ENCODE data around the gene RPS29.
"Not testable (repeated sequence)": the region's sequence is repeated elsewhere in the genome, so short reads cannot be mapped to it uniquely, and the experiment has no call there.

Gene RPS29

DNA sequence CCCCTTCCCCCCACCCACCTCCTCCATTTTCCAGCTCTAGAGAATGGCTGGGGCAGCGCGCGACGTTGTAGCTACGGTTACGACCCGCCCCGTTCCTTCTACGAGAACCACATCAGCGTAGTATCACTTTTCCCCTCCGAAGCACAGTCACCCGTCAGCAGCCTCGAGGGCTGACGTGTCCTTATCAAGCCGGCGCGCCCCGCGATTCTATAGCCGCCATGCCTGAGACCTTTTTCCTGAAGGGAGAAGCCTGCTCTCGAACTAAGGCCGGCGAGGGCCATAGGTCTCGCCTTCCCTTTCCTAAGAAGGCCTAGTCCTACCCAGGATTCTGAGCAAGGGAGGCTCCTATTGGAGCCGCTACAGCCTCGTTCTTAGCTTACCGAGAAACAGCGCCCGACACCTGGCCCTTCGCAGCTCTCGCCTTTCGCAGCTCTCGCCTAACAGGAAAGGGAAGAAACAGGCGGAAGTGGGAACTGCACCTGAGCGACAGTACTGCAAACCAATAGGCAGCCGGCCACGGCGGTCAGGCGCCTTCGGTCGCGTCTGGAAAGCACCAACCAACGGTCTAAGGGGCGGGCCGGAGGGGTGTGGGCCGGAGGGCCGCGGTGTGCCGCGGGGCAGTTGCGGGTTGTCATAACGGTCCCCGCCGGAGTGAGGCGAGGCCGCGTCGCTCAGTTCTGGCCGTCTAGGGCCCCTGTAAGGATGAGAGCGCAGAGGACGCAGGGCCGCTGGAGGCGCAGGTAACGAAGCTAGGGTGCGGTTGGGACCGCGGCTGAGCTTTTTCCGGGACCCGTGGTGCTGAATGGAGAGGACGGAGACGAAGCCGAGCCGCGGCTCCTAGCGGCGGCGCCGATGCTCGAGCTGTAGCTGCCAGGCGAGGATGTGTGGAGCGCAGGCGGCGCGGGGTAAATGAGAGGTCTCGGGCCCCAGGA lies 34.3 kb upstream of the RPS29 start, which contains the start of the genes MGAT2 and RPL36AL:
MGAT2 (plus strand) TSS at position 618 of the 932 bp plus-strand sequence. CDS start 470 bp downstream, outside the sequence.
RPL36AL (minus strand) TSS at position 445 of the 932 bp plus-strand sequence. CDS start 1,522 bp downstream, outside the sequence.
- no peaks in the 10 kb centered on the region for H3K9me3 ChIP-seq (ENCODE audit: control insufficient read depth in 1 of 2, low read length in 2 of 2)
- H3K27ac ChIP-seq (ENCODE audit: low read depth, low read length), result peak within 1 kb of the TSS; percentile 99
- no peaks in the 10 kb centered on the region for H3K27me3 ChIP-seq (ENCODE audit: control insufficient read depth in 1 of 2, insufficient read depth in 2 of 2, low read length in 2 of 2)
- peak within 1 kb of the TSS; percentile 85 to 95 for H3K4me3 ChIP-seq (ENCODE audit: low read depth in 1 of 2, low read length in 2 of 2)
- H3K36me3 ChIP-seq (ENCODE audit: control insufficient read depth in 1 of 2, insufficient read depth in 2 of 2, low read length in 2 of 2), result peaks cover 6 to 24% of the 10 kb centered on the region in 2 donors
- H3K9ac ChIP-seq (ENCODE audit: low read depth in 1 of 2, low read length in 2 of 2), result peak within 1 kb of the TSS; percentile 92 to 100
- H3K4me1 ChIP-seq (ENCODE audit: control insufficient read depth in 1 of 2, insufficient read depth in 2 of 2, low read length in 2 of 2), result peaks cover 26 to 32% of the 10 kb centered on the region in 2 donors

DNA sequence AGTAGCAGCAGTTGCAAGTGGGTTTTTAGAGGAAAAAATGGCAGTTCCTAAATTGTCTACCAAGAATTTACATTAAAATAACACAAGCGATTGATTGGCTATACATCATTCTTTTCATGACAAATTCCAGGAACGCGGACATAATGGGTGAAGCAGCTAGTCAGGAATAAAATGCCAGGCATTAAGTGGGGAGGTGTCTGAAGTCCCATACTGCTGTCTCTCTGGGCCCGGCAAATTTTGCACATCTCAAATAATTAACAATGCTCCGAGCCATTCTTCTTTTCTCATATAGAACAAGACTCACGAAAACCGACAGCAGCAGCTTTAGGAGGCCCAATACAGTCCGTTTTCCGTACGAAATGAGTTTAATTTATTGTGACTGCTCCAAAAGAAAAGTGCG lies 33.5 kb upstream of the RPS29 start:
- Histone ChIP-seq H3K9me3 (ENCODE audit: control insufficient read depth in 1 of 2, low read length in 2 of 2) (no peaks in the 10 kb centered on the region), H3K27ac (ENCODE audit: low read depth, low read length) (peak overlapping the region; percentile 99), H3K27me3 (ENCODE audit: control insufficient read depth in 1 of 2, insufficient read depth in 2 of 2, low read length in 2 of 2) (no peaks in the 10 kb centered on the region), H3K36me3 (ENCODE audit: control insufficient read depth in 1 of 2, insufficient read depth in 2 of 2, low read length in 2 of 2) (peaks cover 6 to 24% of the 10 kb centered on the region in 2 donors), H3K9ac (ENCODE audit: low read depth in 1 of 2, low read length in 2 of 2) (peak overlapping the region; percentile 92 to 100), H3K4me3 (ENCODE audit: low read depth in 1 of 2, low read length in 2 of 2) (peak overlapping the region; percentile 85 to 95), H3K4me1 (ENCODE audit: control insufficient read depth in 1 of 2, insufficient read depth in 2 of 2, low read length in 2 of 2) (peaks cover 26 to 32% of the 10 kb centered on the region in 2 donors)

DNA sequence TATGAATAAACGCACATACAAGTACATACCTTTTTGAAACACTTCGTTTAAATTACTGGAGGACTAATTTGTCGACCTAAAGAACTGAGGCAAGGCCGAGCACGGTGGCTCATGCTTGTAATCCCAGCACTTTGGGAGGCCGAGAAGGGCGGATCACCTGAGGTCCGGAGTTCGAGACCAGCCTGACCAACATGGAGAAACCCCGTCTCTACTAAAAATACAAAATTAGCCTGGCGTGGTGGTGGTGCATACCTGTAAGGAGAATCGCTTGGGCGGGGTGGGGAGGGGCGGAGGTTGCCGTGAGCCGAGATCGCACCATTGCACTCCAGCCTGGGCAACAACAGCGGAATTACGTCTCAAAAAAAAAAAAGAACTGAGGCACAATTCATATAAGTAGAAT lies 33.1 kb upstream of the RPS29 start:
- peaks cover 26 to 32% of the 10 kb centered on the region in 2 donors for H3K4me1 ChIP-seq (ENCODE audit: control insufficient read depth in 1 of 2, insufficient read depth in 2 of 2, low read length in 2 of 2)
- H3K9me3 ChIP-seq (ENCODE audit: control insufficient read depth in 1 of 2, low read length in 2 of 2); H3K27me3 ChIP-seq (ENCODE audit: control insufficient read depth in 1 of 2, insufficient read depth in 2 of 2, low read length in 2 of 2); H3K27ac ChIP-seq (ENCODE audit: low read depth, low read length): not testable (repeated sequence)
- peak overlapping the region; percentile 85 to 95 for H3K4me3 ChIP-seq (ENCODE audit: low read depth in 1 of 2, low read length in 2 of 2)
- H3K36me3 ChIP-seq (ENCODE audit: control insufficient read depth in 1 of 2, insufficient read depth in 2 of 2, low read length in 2 of 2), result peaks cover 6 to 27% of the 10 kb centered on the region in 2 donors
- peak overlapping the region; percentile 92 to 100 for H3K9ac ChIP-seq (ENCODE audit: low read depth in 1 of 2, low read length in 2 of 2)

DNA sequence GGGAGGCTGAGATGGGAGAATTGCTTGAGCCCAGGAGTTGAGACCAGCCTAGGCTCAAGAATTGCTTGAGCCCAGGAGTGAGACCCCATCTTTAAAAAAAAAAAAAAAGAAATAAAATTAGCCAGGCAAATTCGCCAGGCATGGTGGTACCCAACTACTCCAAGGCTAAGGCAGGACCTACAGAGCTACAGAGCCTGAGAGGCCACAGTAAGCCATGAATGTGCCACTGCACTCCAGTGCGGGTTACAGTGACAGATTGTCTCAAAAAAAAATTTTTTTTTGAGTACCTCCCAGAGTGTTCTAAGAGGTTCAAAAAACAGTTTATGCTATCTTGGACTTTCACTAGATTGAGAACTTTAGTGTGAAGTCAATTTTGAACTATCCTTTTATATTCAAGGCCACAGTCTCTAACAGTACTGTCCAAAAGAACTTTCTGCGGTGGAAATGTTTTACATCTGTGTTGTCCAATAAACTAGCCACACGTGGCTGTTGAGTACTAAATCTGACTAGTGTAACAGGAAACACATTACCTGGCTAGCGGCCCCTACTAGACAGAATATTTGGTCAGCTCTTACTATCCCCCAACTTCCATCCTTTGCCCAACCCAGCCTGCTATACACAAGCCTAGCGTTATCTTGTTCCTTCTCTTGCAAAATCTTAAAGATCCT lies 31.8 kb upstream of the RPS29 start:
- Histone ChIP-seq H3K36me3 (ENCODE audit: control insufficient read depth in 1 of 2, insufficient read depth in 2 of 2, low read length in 2 of 2) (peaks cover 6 to 28% of the 10 kb centered on the region in 2 donors), H3K9ac (ENCODE audit: low read depth in 1 of 2, low read length in 2 of 2) (no peak overlapping the region), H3K27me3 (ENCODE audit: control insufficient read depth in 1 of 2, insufficient read depth in 2 of 2, low read length in 2 of 2) (no peaks in the 10 kb centered on the region), H3K9me3 (ENCODE audit: control insufficient read depth in 1 of 2, low read length in 2 of 2) (no peaks in the 10 kb centered on the region), H3K4me3 (ENCODE audit: low read depth in 1 of 2, low read length in 2 of 2) (no peak overlapping the region), H3K27ac (ENCODE audit: low read depth, low read length) (no peak overlapping the region), H3K4me1 (ENCODE audit: control insufficient read depth in 1 of 2, insufficient read depth in 2 of 2, low read length in 2 of 2) (peaks cover 19 to 22% of the 10 kb centered on the region in 2 donors)

DNA sequence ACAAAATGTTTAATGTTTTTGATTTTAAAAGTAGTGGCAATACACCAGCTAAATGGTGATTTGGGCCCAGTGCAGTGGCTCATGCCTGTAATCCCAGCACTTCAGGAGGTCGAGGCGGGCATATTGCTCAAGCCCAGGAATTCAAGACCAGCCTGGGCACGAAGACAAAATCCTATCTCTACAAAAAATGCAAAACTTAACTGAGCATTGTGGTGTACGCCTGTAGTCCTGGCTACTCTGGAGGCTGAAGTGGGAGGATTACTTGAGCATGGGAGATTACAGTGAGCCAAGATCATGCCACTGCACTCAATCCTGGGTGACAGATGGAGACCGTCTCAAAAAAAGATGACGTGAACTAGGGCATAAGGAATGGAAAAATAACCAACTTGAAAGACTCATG lies 29.6 kb upstream of the RPS29 start:
- H3K4me1 ChIP-seq (ENCODE audit: control insufficient read depth in 1 of 2, insufficient read depth in 2 of 2, low read length in 2 of 2), result peaks cover 6 to 13% of the 10 kb centered on the region in 2 donors
- H3K36me3 ChIP-seq (ENCODE audit: control insufficient read depth in 1 of 2, insufficient read depth in 2 of 2, low read length in 2 of 2), result peaks cover 6 to 28% of the 10 kb centered on the region in 2 donors
- H3K9ac ChIP-seq (ENCODE audit: low read depth in 1 of 2, low read length in 2 of 2), result no peak overlapping the region
- H3K27me3 ChIP-seq (ENCODE audit: control insufficient read depth in 1 of 2, insufficient read depth in 2 of 2, low read length in 2 of 2), result no peaks in the 10 kb centered on the region
- no peaks in the 10 kb centered on the region for H3K9me3 ChIP-seq (ENCODE audit: control insufficient read depth in 1 of 2, low read length in 2 of 2)
- no peak overlapping the region for H3K4me3 ChIP-seq (ENCODE audit: low read depth in 1 of 2, low read length in 2 of 2)
- H3K27ac ChIP-seq (ENCODE audit: low read depth, low read length), result no peak overlapping the region

DNA sequence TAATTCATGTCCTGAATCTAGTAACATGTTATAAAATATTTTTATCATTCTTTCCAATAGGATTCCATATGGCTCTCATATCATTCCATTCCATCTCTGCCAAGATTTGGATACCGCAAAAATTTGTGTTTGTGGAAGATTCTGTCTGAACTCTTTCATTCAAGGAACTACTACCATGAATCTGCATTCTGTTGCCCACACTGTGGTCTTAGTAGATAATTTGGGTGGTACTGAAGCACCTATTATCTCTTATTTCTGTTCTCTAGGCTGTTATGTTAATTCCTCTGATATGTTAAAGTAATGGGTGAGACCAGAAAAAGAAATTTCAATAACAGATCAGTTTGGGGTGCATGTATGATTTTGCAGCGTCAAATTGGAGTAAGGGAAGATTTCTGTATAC lies 28.0 kb upstream of the RPS29 start:
- H3K9ac ChIP-seq (ENCODE audit: low read depth in 1 of 2, low read length in 2 of 2), result no peak overlapping the region
- no peaks in the 10 kb centered on the region for H3K9me3 ChIP-seq (ENCODE audit: control insufficient read depth in 1 of 2, low read length in 2 of 2)
- no peak overlapping the region for H3K27ac ChIP-seq (ENCODE audit: low read depth, low read length)
- H3K4me3 ChIP-seq (ENCODE audit: low read depth in 1 of 2, low read length in 2 of 2), result no peak overlapping the region
- H3K27me3 ChIP-seq (ENCODE audit: control insufficient read depth in 1 of 2, insufficient read depth in 2 of 2, low read length in 2 of 2), result no peaks in the 10 kb centered on the region
- peaks cover 6 to 31% of the 10 kb centered on the region in 2 donors for H3K36me3 ChIP-seq (ENCODE audit: control insufficient read depth in 1 of 2, insufficient read depth in 2 of 2, low read length in 2 of 2)
- peaks cover 6 to 13% of the 10 kb centered on the region in 2 donors for H3K4me1 ChIP-seq (ENCODE audit: control insufficient read depth in 1 of 2, insufficient read depth in 2 of 2, low read length in 2 of 2)

DNA sequence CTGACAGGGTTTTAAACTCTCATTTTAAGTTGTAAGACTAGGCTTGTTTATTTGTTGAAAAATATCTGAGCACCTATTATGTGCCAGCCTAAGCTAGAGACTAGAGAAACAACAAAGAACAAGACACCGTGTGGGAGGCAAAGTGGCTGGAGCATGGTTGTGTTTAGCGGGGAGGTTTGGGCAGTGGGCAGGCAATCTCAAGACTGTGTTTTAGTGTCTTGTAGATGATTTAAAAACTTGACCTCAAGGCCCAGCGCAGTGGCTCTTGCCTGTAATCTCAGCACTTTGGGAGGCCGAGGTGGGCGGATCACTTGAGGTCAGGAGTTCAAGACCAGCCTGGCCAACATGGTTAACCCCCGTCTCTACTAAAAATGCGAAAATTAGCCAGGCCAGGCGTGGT lies 26.5 kb upstream of the RPS29 start:
- Histone ChIP-seq H3K27ac (ENCODE audit: low read depth, low read length) (no peak overlapping the region), H3K9ac (ENCODE audit: low read depth in 1 of 2, low read length in 2 of 2) (no peak overlapping the region), H3K36me3 (ENCODE audit: control insufficient read depth in 1 of 2, insufficient read depth in 2 of 2, low read length in 2 of 2) (peaks cover 0 to 18% of the 10 kb centered on the region in 2 donors), H3K4me1 (ENCODE audit: control insufficient read depth in 1 of 2, insufficient read depth in 2 of 2, low read length in 2 of 2) (no peaks in the 10 kb centered on the region), H3K4me3 (ENCODE audit: low read depth in 1 of 2, low read length in 2 of 2) (no peak overlapping the region), H3K9me3 (ENCODE audit: control insufficient read depth in 1 of 2, low read length in 2 of 2) (no peaks in the 10 kb centered on the region), H3K27me3 (ENCODE audit: control insufficient read depth in 1 of 2, insufficient read depth in 2 of 2, low read length in 2 of 2) (no peaks in the 10 kb centered on the region)

DNA sequence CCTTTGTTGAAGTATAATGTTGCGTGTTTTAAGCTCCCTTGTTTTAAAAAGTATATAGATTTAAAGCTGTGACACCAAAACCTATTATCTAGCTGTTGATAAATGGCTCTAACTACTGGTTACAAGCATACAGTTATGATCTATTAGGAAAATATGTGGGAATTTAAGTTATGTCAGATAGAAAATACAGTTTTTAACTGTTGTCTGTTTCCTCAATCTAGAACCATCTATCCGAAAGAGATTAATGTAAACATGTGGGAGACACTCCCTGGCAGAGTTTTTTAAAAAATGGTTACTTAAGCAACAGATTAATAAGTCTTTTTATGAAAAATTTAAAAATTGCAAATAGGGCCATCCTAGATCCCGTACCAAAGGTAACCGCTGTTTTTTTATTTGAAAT lies 26.1 kb upstream of the RPS29 start:
- Histone ChIP-seq H3K4me1 (ENCODE audit: control insufficient read depth in 1 of 2, insufficient read depth in 2 of 2, low read length in 2 of 2) (peaks cover 0 to 2% of the 10 kb centered on the region in 2 donors), H3K4me3 (ENCODE audit: low read depth in 1 of 2, low read length in 2 of 2) (no peak overlapping the region), H3K9me3 (ENCODE audit: control insufficient read depth in 1 of 2, low read length in 2 of 2) (no peaks in the 10 kb centered on the region), H3K36me3 (ENCODE audit: control insufficient read depth in 1 of 2, insufficient read depth in 2 of 2, low read length in 2 of 2) (peaks cover 0 to 14% of the 10 kb centered on the region in 2 donors), H3K9ac (ENCODE audit: low read depth in 1 of 2, low read length in 2 of 2) (no peak overlapping the region), H3K27ac (ENCODE audit: low read depth, low read length) (no peak overlapping the region), H3K27me3 (ENCODE audit: control insufficient read depth in 1 of 2, insufficient read depth in 2 of 2, low read length in 2 of 2) (no peaks in the 10 kb centered on the region)

DNA sequence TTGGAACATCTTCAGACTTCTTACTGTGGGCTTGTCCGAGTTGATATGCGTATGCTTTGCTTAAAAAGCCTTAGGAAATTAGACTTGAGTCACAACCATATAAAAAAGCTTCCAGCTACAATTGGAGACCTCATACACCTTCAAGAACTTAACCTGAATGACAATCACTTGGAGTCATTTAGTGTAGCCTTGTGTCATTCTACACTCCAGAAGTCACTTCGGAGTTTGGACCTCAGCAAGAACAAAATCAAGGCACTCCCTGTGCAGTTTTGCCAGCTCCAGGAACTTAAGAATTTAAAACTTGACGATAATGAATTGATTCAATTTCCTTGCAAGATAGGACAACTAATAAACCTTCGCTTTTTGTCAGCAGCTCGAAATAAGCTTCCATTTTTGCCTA lies 21.4 kb upstream of the RPS29 start:
- peaks cover 0 to 13% of the 10 kb centered on the region in 2 donors for H3K36me3 ChIP-seq (ENCODE audit: control insufficient read depth in 1 of 2, insufficient read depth in 2 of 2, low read length in 2 of 2)

More for the DNA sequence above, 21.4 kb upstream of the RPS29 start:
- Histone ChIP-seq H3K27ac (ENCODE audit: low read depth, low read length) (no peak overlapping the region), H3K9ac (ENCODE audit: low read depth in 1 of 2, low read length in 2 of 2) (no peak overlapping the region), H3K4me1 (ENCODE audit: control insufficient read depth in 1 of 2, insufficient read depth in 2 of 2, low read length in 2 of 2) (peaks cover 0 to 2% of the 10 kb centered on the region in 2 donors), H3K9me3 (ENCODE audit: control insufficient read depth in 1 of 2, low read length in 2 of 2) (no peaks in the 10 kb centered on the region), H3K27me3 (ENCODE audit: control insufficient read depth in 1 of 2, insufficient read depth in 2 of 2, low read length in 2 of 2) (no peaks in the 10 kb centered on the region), H3K4me3 (ENCODE audit: low read depth in 1 of 2, low read length in 2 of 2) (peak overlapping the region in 1 of 2 donors; percentile 24)
